ENCODE measurements around the gene IMPDH1. TPM values are rescaled to one million over a fixed set of nuclear protein-coding genes. Genes with fewer than 3 reads are reported as not detected.

The IMPDH1 gene
- total RNA-seq, 4 donors from 2014 or later, result 30.2 to 53.7 (median 41.6) TPM

GRCh38 chr7:128376077-128376476, 33.7 kb downstream of the IMPDH1 start:
- Histone ChIP-seq H3K4me1 (peaks cover 18 to 22% (median 19%) of the 10 kb centered on the region in 3 donors), H3K27ac (no peak overlapping the region), H3K36me3 (no peaks in the 10 kb centered on the region), H3K9me3 (no peaks in the 10 kb centered on the region), H3K27me3 (no peaks in the 10 kb centered on the region), H3K4me3 (no peak overlapping the region)
- no peak for DNase-seq
- TF ChIP-seq CTCF (IDR thresholded peaks at IDR 0.05) (no peak), POLR2A (IDR thresholded peaks at IDR 0.05) (no peak)
- 89 to 95% methylated on average over 3 of the region's 3 CpGs for WGBS, 2 donors
- intact Hi-C loops (cut with DNase I), result no loop called here

GRCh38 chr7:128374041-128374440, 35.7 kb downstream of the IMPDH1 start:
- intact Hi-C loops (cut with DNase I), result no loop called here
- no peak overlapping the region for H3K27ac ChIP-seq
- no peak overlapping the region for H3K4me3 ChIP-seq
- no peak for DNase-seq
- no peaks in the 10 kb centered on the region for H3K9me3 ChIP-seq
- 38 to 70% methylated on average over 1 of the region's 1 CpG for WGBS, 2 donors
- H3K4me1 ChIP-seq, result peaks cover 1 to 4% (median 3%) of the 10 kb centered on the region in 3 donors
- H3K36me3 ChIP-seq, result no peaks in the 10 kb centered on the region
- no peaks in the 10 kb centered on the region for H3K27me3 ChIP-seq
- no peak for TF ChIP-seq CTCF (IDR thresholded peaks at IDR 0.05)
- TF ChIP-seq POLR2A (IDR thresholded peaks at IDR 0.05), result no peak

- TF ChIP-seq POLR2A (IDR thresholded peaks at IDR 0.05) (no peak), CTCF (IDR thresholded peaks at IDR 0.05) (no peak)
- Histone ChIP-seq H3K36me3 (no peaks in the 10 kb centered on the region), H3K4me3 (no peak overlapping the region), H3K9me3 (no peaks in the 10 kb centered on the region), H3K4me1 (no peaks in the 10 kb centered on the region), H3K27ac (no peak overlapping the region), H3K27me3 (no peaks in the 10 kb centered on the region)
- 71 to 78% methylated on average over 2 of the region's 2 CpGs for WGBS, 2 donors
- DNase-seq, result no peak
- intact Hi-C loops (cut with DNase I), result no loop called here
These were observed 36.2 kb downstream of the IMPDH1 start for GRCh38 chr7:128373606-128374005.

GRCh38 chr7:128370491-128370890, 39.3 kb downstream of the IMPDH1 start:
- Histone ChIP-seq H3K4me1 (peaks cover 0 to 12% (median 8%) of the 10 kb centered on the region in 3 donors), H3K27ac (no peak overlapping the region), H3K36me3 (no peaks in the 10 kb centered on the region), H3K27me3 (peaks cover 0 to 10% (median 0%) of the 10 kb centered on the region in 4 donors), H3K9me3 (no peaks in the 10 kb centered on the region), H3K4me3 (no peak overlapping the region)
- WGBS, 2 donors, result 83 to 92% methylated on average over 4 of the region's 4 CpGs
- DNase-seq, result no peak
- TF ChIP-seq CTCF (IDR thresholded peaks at IDR 0.05) (no peak), POLR2A (IDR thresholded peaks at IDR 0.05) (no peak)
- intact Hi-C loops (cut with DNase I), result no loop called here

- no peak for DNase-seq
- Histone ChIP-seq H3K27ac (no peak overlapping the region), H3K27me3 (peaks cover 0 to 33% (median 0%) of the 10 kb centered on the region in 4 donors), H3K4me3 (no peak overlapping the region), H3K9me3 (no peaks in the 10 kb centered on the region), H3K36me3 (no peaks in the 10 kb centered on the region), H3K4me1 (peaks cover 5 to 22% (median 8%) of the 10 kb centered on the region in 3 donors)
- no peak for TF ChIP-seq POLR2A (IDR thresholded peaks at IDR 0.05)
- intact Hi-C loops (cut with DNase I), result no loop called here
These were observed 42.8 kb downstream of the IMPDH1 start for GRCh38 chr7:128366986-128367385.

- Histone ChIP-seq H3K4me3 (no peak overlapping the region), H3K36me3 (no peaks in the 10 kb centered on the region), H3K9me3 (no peaks in the 10 kb centered on the region), H3K27me3 (peaks cover 0 to 40% (median 0%) of the 10 kb centered on the region in 4 donors), H3K4me1 (peaks cover 8 to 29% (median 10%) of the 10 kb centered on the region in 3 donors), H3K27ac (no peak overlapping the region)
- WGBS, 2 donors, result 13 to 40% methylated on average over 1 of the region's 1 CpG
- intact Hi-C loops (cut with DNase I), result no loop called here
- TF ChIP-seq CTCF (IDR thresholded peaks at IDR 0.05) (no peak), POLR2A (IDR thresholded peaks at IDR 0.05) (no peak)
- DNase-seq, result no peak
These were observed 43.5 kb downstream of the IMPDH1 start for GRCh38 chr7:128366300-128366699.
